Activated T-helper 2 cell treated with anti-CD3 and anti-CD28 coated beads, Interferon-gamma antibody, Interleukin-2, Interleukin-4, amounts not matched to agents 10 μg/mL and 5 μg/mL and 100 μg/mL, durations not matched to agents 14 hours and 24 hours and 36 hours (primary cell): ENCODE data around the gene HLCS. TPM values are rescaled to one million over a fixed set of nuclear protein-coding genes. Genes with fewer than 3 reads are reported as not detected.

Source experiments
- DNase-seq: peaks from one replicate; pipeline ENCODE4 v3.0.0; 2021; ENCODE audit warnings: low spot score
- H3K27ac Mint-ChIP-seq: one replicate; pipeline ENCODE4 v1.8.0; 2021; ENCODE audit warnings: mixed read lengths
- H3K27me3 Mint-ChIP-seq: one replicate; pipeline ENCODE4 v1.8.0; 2021; ENCODE audit warnings: low read depth, mixed read lengths
- H3K36me3 Mint-ChIP-seq: one replicate; pipeline ENCODE4 v1.8.0; 2021; ENCODE audit warnings: low read depth, mixed read lengths
- H3K4me1 Mint-ChIP-seq: one replicate; pipeline ENCODE4 v1.8.0; 2021; ENCODE audit warnings: low read depth, mixed read lengths
- H3K4me3 Mint-ChIP-seq: one replicate; pipeline ENCODE4 v1.8.0; 2021; ENCODE audit warnings: low read depth, mild to moderate bottlenecking, moderate library complexity, mixed read lengths
- H3K9me3 Mint-ChIP-seq: one replicate; pipeline ENCODE4 v1.8.0; 2021; ENCODE audit warnings: mixed read lengths
- intact Hi-C: fragments of 100-400 bp; cut with micrococcal nuclease; formaldehyde crosslinking; loops from one replicate; pipeline ENCODE4 v1.15.1; 2023
- total RNA-seq: library from RNA; stranded (reverse); gene quantifications from 2 replicates; pipeline ENCODE4 v1.2.3, GENCODE V29; 2022

HLCS gene
- total RNA-seq, 1 donor from 2014 or later: 17.2 TPM

DNA sequence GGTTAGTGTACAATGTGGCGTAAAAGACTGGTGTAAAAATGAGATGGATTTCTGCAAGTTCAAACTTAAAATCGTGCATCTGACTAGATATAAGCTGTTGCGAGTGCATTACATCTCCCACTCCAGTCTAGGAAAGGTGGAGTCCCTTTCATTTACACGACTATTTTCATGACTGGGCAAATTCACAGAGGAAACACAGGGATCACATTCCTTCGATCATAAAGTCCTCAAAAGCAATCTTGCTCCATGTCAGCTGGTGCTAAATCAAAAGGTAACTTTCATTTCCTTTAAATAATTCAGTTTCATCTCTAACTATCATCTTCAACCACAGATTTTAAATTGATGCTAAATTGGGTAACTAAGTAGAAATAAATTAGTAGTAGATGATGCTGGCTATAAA lies 100.0 kb downstream of the HLCS start:
- DNase-seq: no peak
- no peaks in the 10 kb centered on the region for H3K36me3 Mint-ChIP-seq
- H3K27ac Mint-ChIP-seq: no peak overlapping the region
- intact Hi-C loops: no loop called here
- no peaks in the 10 kb centered on the region for H3K27me3 Mint-ChIP-seq
- H3K4me3 Mint-ChIP-seq: no peak overlapping the region
- no peaks in the 10 kb centered on the region for H3K9me3 Mint-ChIP-seq
- H3K4me1 Mint-ChIP-seq: peaks cover 9% of the 10 kb centered on the region

DNA sequence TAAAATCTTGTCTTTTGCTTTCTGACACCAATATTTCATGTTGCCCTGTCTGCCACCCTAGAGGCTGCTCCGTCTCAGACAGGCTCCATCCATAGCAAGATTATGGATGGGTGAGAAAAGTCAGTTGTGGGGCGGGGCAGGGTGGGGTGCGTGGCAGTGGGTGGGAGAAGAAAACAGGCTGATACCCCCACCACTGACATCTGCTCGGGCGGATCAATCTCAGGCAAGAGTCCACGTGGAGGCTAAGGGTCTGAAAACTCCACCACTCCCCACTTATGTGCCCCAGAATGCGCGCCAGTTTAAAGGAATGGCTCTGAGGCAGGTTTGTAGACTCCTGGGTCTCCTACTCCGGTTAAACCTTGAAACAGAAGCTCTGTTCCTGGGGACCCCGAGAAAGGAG lies 101.5 kb downstream of the HLCS start:
- H3K9me3 Mint-ChIP-seq: no peaks in the 10 kb centered on the region
- DNase-seq: no peak
- H3K27ac Mint-ChIP-seq: no peak overlapping the region
- intact Hi-C loops: no loop called here
- H3K27me3 Mint-ChIP-seq: no peaks in the 10 kb centered on the region
- peaks cover 15% of the 10 kb centered on the region for H3K4me1 Mint-ChIP-seq
- H3K4me3 Mint-ChIP-seq: no peak overlapping the region
- H3K36me3 Mint-ChIP-seq: no peaks in the 10 kb centered on the region

DNA sequence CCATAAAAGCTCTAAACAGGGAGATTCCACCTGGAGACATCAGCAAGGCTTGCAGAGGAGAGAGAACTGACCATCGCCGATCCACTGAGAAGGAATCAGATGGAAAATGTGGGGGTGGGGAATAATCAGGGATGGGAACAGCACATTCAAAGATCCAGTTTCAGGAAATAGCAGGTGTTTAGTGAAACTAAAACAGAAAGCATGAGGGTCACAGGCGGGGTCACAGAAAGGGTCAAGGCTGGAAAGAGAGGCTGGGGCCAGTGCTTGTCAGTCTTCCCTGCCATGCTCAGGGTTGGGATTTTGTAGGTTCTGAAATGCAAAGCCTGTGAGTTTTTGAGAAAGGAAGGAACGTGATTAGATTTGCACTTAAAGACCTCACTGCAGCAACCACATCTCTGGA lies 103.2 kb downstream of the HLCS start:
- Mint-ChIP-seq H3K9me3 (no peaks in the 10 kb centered on the region), H3K27me3 (no peaks in the 10 kb centered on the region), H3K27ac (no peak overlapping the region), H3K4me3 (no peak overlapping the region), H3K4me1 (peaks cover 22% of the 10 kb centered on the region), H3K36me3 (no peaks in the 10 kb centered on the region)
- no peak for DNase-seq
- intact Hi-C loops: no loop called here

DNA sequence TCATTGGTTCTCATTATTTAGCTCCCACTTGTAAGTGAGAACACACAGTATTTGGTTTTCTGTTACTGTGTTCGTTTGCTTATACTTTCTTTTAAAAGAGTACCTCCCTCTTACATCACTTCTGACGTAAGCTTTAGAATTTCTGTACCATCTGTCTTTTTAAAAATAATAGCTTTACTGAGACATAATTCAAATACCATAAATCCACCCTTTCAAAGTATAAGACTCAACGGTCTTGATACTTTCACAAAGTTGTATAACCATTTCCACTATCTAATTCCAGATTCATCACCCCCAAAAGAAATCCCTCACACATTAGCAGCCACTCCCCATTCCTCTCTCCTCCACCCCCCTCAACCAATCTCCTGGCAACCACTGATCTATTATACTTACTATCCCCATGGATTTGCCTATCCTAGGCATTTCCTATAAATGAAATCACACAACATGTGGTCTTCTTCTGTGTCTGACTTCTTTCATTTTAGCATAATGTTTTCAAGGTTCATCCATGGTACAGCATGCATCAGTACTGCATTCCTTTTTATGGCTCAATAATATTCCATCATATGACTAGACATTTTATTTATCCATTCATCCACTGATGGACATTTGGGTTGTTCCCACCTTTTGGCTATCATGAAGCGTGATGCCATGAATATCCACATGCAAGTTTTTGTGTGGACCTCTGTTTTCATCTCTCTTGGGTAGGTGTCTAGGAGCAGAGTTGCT lies 104.7 kb downstream of the HLCS start:
- no peak for DNase-seq
- no peaks in the 10 kb centered on the region for H3K27me3 Mint-ChIP-seq
- intact Hi-C loops: no loop called here
- peaks cover 19% of the 10 kb centered on the region for H3K4me1 Mint-ChIP-seq
- no peaks in the 10 kb centered on the region for H3K36me3 Mint-ChIP-seq
- H3K9me3 Mint-ChIP-seq: no peaks in the 10 kb centered on the region
- no peak overlapping the region for H3K27ac Mint-ChIP-seq
- H3K4me3 Mint-ChIP-seq: no peak overlapping the region

DNA sequence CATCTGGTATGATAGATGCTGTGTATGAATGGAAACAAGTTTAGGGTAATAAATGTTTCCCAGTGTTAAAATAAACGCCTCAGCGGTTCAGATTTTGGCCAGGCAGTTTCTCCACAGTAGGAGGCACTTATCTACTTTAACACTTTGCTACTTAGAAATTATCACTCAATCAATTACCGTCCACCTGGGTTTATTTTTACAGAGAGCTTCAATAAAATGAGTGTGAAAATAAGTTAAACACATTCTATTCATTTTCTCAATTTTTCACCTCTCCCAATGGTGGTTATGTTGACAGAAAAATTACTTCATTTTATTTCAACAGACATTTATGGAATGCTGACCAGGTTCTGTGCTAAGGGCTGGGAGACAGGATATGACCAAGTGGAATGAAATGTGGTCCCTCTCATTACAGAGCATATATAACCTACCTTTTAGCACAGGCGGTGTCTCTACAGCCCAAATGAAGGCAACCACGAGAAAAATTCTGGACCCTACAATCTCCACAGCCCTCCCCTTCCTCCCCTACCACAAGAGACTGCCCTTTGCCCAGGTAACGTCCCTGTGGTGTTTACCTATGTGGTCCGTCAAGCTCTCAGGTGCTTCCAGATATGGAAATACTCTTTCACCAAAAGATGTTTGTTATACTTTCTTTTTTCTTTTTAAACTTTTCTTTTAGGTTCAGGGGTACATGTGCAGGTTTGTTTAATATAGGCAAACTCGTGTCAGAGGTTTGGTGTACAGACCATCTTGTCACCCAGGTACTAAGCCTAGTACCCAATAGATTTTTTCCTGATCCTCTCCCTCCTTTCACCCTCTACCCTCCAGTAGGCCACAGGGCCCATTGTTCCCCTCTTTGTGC lies 105.5 kb downstream of the HLCS start:
- H3K4me3 Mint-ChIP-seq: no peak overlapping the region
- DNase-seq: no peak
- H3K27ac Mint-ChIP-seq: no peak overlapping the region
- H3K27me3 Mint-ChIP-seq: no peaks in the 10 kb centered on the region
- intact Hi-C loops: no loop called here
- H3K9me3 Mint-ChIP-seq: no peaks in the 10 kb centered on the region
- H3K36me3 Mint-ChIP-seq: no peaks in the 10 kb centered on the region
- H3K4me1 Mint-ChIP-seq: peaks cover 21% of the 10 kb centered on the region

DNA sequence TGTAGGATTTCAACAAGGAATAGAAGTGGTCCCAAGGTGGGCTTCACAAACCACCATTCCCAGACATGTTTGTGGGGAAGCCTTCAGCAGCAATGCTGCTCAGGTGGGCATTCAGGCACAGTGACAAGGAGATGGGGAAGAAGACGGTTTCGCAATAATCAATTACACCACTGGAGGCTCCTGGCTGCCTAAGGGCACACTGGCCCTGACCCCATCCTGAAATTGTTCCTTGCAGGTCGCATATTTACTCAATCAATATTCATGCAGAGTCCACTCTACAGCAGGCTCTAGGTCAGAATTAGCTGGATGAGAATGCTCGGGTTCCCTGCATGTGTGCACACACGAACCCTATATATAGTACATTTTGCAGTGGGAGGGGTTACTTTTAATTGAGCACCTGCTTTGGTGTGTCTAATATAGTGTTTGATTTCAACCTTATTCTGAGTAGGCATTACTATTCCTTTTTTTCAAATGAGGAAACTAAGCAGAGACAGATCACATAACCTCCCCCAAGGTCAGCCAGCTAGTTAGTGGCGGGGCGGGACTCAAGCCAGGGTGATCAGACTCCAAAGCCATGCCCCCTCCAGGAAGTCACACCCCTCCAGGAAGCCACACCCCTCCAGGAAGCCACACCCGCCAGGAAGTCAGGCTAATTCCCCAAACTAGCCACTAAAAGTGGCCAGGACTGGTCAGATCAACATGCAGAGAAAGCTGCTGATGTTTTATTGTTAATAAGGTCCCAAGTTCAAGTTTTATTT lies 106.5 kb downstream of the HLCS start:
- H3K27ac Mint-ChIP-seq: no peak overlapping the region
- H3K36me3 Mint-ChIP-seq: no peaks in the 10 kb centered on the region
- intact Hi-C loops: no loop called here
- DNase-seq: peak; percentile 50
- peaks cover 21% of the 10 kb centered on the region for H3K4me1 Mint-ChIP-seq
- no peak overlapping the region for H3K4me3 Mint-ChIP-seq
- no peaks in the 10 kb centered on the region for H3K27me3 Mint-ChIP-seq
- H3K9me3 Mint-ChIP-seq: no peaks in the 10 kb centered on the region

DNA sequence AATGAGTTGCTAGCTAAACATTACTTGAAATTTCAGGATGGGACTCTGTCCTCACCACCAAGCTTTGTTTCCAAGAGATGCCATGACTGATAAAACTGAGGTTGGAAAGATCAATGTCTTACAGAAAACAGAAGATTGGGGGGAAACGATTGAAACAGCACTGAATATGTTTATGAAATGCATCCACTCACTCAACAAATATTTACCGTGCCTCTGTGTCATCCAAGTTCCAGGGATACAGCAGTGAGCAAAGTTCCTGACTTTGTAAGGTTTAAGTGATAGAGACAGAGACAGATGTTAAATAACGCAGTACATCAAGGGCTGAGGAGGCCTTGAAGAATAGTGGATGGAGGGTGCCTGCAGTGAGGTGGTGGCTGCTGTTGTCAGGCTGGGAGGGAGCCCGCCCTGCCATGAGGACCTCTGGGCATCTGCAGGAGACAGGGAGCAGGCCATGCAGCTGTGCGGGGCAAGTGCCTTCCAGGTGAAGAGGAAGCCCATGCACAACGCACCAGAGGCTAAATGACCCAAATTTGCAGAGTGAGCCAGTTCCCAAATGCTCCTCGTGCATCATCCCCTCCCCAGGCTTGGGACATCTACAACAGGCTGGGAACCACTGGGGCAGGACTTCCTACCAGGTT lies 108.0 kb downstream of the HLCS start:
- intact Hi-C loops: no loop called here
- no peaks in the 10 kb centered on the region for H3K27me3 Mint-ChIP-seq
- H3K27ac Mint-ChIP-seq: no peak overlapping the region
- H3K9me3 Mint-ChIP-seq: no peaks in the 10 kb centered on the region
- H3K36me3 Mint-ChIP-seq: no peaks in the 10 kb centered on the region
- H3K4me1 Mint-ChIP-seq: peaks cover 21% of the 10 kb centered on the region
- DNase-seq: no peak
- H3K4me3 Mint-ChIP-seq: no peak overlapping the region

DNA sequence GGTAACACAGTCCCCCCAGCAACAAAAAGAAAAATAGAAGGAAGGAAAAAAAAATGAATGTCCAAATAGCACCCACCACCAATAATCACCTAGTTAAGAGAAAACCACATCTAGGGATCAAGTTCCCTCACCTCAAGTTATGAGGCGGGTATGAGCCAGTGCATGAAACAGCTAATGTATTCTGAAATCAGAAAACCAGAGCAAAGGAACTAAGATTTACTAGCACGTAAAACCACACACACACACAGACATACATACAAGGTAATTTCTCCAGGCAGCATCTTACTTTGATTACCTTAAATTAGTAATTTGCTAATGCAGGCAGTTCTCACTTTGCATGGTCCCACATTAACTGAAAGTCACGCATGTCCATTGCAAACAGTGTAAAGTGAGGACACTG lies 109.8 kb downstream of the HLCS start:
- no peak overlapping the region for H3K4me3 Mint-ChIP-seq
- no peaks in the 10 kb centered on the region for H3K36me3 Mint-ChIP-seq
- no peak for DNase-seq
- intact Hi-C loops: no loop called here
- H3K27me3 Mint-ChIP-seq: peaks cover 2% of the 10 kb centered on the region
- H3K9me3 Mint-ChIP-seq: no peaks in the 10 kb centered on the region
- H3K4me1 Mint-ChIP-seq: peaks cover 26% of the 10 kb centered on the region
- H3K27ac Mint-ChIP-seq: no peak overlapping the region

DNA sequence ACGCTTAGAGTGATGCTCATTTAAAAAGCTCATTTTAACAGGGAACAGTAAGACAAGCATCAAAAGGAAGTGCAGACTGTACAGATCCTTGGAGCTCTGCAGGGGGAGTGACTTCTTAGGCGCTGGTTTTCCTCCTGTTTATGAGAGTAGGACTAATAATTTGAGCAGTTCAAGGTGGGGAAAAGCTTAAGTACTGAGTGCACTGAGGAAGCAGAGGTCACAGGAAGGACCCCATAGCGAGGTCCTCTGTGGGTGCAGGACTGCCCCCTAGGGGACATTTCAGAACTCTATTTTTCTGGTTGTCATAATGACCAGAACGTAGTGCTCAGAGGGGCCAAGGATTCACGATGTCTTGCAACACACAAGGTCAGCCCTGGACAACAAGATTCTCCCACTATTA lies 112.1 kb downstream of the HLCS start:
- no peak for DNase-seq
- H3K27ac Mint-ChIP-seq: no peak overlapping the region
- intact Hi-C loops: no loop called here
- no peak overlapping the region for H3K4me3 Mint-ChIP-seq
- H3K9me3 Mint-ChIP-seq: no peaks in the 10 kb centered on the region
- peaks cover 2% of the 10 kb centered on the region for H3K27me3 Mint-ChIP-seq
- H3K36me3 Mint-ChIP-seq: no peaks in the 10 kb centered on the region
- H3K4me1 Mint-ChIP-seq: peaks cover 14% of the 10 kb centered on the region

DNA sequence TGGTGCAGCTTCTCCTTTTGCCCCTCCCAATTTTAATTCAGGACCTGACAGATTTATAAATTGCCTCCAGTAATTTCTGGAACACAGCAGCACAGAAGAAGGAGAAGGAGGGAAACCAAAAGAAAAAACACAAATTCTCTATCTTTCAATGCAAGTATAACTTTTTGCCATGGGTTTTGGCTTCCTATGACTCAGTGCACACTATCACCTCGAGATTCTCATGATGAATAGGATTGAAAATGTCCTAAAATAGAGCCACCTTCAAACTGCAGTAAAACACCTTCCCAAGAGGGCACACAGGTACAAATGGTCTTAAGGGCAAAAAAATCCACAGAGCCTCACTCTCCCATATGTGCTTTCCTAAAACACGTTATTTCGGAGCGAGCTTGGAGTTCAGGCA lies 113.6 kb downstream of the HLCS start:
- H3K27me3 Mint-ChIP-seq: peaks cover 2% of the 10 kb centered on the region
- peaks cover 13% of the 10 kb centered on the region for H3K4me1 Mint-ChIP-seq
- no peaks in the 10 kb centered on the region for H3K36me3 Mint-ChIP-seq
- DNase-seq: no peak
- intact Hi-C loops: no loop called here
- no peak overlapping the region for H3K4me3 Mint-ChIP-seq
- no peak overlapping the region for H3K27ac Mint-ChIP-seq
- H3K9me3 Mint-ChIP-seq: no peaks in the 10 kb centered on the region

DNA sequence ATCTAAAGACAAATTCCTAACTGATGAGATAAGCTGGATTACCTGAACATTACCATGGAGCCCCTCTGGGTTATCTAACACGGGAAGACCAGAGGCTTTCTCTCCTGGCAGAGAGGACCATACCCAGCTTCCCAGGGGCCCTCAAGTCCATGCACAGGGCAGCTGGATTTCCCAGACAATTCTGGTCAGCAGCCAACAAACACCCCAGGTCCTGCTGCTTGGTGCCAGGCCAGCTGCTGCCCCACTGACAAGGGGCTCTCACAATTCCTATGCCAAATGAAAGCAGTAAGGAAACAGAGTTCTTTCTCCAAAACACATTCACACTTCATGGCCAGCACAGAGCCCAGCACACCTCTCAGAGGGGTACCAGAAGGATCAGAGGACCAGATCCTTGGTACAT lies 114.2 kb downstream of the HLCS start:
- peaks cover 13% of the 10 kb centered on the region for H3K4me1 Mint-ChIP-seq
- H3K36me3 Mint-ChIP-seq: no peaks in the 10 kb centered on the region
- no peak overlapping the region for H3K4me3 Mint-ChIP-seq
- peaks cover 2% of the 10 kb centered on the region for H3K27me3 Mint-ChIP-seq
- DNase-seq: no peak
- no peak overlapping the region for H3K27ac Mint-ChIP-seq
- no peaks in the 10 kb centered on the region for H3K9me3 Mint-ChIP-seq
- intact Hi-C loops: no loop called here

DNA sequence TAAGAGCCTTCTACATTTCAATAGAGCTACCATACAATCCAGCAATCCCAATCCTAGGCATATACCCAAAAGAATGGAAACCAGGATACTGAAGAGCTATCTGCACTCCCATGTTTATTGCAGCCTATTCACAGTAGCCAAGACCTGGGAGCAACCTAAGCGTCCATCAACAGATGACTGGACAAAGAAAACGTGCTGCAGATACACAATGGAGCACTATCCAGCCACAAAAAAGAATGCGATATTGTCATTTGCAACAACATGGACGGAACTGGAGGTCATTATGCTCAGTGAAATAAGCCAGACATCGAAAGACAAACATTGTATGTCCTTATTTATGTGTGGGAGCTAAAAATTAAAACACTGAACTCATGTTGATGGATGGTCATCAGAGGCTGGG lies 115.3 kb downstream of the HLCS start:
- intact Hi-C loops: no loop called here
- Mint-ChIP-seq H3K27me3 (peaks cover 5% of the 10 kb centered on the region), H3K4me1 (peaks cover 11% of the 10 kb centered on the region), H3K36me3 (no peaks in the 10 kb centered on the region), H3K9me3 (no peaks in the 10 kb centered on the region), H3K27ac (no peak overlapping the region), H3K4me3 (no peak overlapping the region)
- DNase-seq: no peak
